Stimulated activated naive CD4-positive, alpha-beta T cell treated with Interleukin-2 at 50 U/mL for 16 hours (primary cell): ENCODE measurements around the gene GTSE1.

Source experiments
- DNase-seq: peaks from one replicate; lab custom pipeline; 2025; lab: John Stamatoyannopoulos, UW

The GTSE1 gene

GRCh38 chr22:46380069-46380468, 83.4 kb downstream of the GTSE1 start:
- DNase-seq, result no peak
